ENCODE results near the gene HNRNPA1L2.
"Not testable (repeated sequence)": the region's sequence is repeated elsewhere in the genome, so short reads cannot be mapped to it uniquely, and the experiment has no call there.

Gene HNRNPA1L2

DNA sequence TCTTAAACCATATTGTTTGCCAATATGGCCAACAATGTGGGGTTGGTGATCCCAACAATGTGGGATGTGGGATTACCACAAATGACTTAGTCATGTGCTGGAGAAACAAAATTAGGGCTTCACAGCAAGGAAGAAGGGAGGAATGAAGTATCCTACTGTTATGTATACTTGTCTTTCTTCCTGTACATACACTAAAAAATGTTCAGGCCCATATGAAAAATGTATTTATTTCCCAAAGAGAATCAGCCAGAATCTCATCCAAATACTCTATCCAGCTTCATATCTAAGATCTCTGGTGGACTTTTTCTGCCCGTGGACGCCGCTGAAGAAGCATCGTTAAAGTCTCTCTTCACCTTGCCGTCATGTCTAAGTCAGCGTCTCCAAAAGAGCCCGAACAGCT, at the start of gene HNRNPA1L2:
Gene HNRNPA1L2, plus strand, starts transcription at position 301 of the 400 bp plus-strand sequence. Its CDS starts 62 bp downstream, at position 363.
- in situ Hi-C loops (cut with HindIII; ENCODE audit: low sequenced_read_pairs): no loop called here

DNA sequence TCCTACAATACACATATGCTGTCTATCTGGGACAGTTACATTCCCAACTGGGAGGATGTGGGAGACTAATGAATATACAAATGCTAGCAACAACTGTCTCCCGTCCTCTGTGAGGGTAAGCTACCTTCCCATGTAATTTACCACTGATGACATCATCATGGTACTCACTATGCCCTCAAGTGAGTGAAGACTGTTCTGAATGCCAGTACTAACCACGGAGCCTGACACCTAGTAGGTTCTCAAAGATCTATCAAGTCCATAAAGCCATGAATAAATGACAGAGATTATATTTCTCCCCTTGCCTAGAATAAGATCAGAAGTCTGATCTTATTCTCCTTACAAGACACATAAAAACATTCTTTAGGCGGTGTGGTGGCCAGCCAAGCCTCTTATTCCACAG, 49.1 kb upstream of the HNRNPA1L2 start:
- in situ Hi-C loops (cut with HindIII; ENCODE audit: low sequenced_read_pairs): not testable (repeated sequence)

DNA sequence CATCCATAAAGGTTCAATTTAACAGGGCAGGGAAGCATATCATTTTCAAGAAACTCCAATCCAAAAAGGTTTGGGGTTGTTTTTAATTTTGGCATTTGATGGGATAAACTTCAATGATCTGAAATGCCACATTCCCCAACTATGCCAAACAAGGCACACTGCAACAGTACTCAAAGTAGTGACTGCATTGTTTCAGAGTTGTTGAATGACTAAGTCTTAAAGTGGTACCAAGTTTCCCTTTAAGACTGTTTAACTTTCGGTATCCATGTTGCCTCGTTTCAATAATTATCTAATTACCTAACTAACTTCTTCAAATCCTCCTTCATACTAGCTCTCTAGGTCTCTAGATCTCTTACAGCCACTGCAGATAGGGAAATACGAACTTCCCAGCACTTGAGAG, 48.4 kb upstream of the HNRNPA1L2 start:
- in situ Hi-C loops (cut with HindIII; ENCODE audit: low sequenced_read_pairs): not testable (repeated sequence)

DNA sequence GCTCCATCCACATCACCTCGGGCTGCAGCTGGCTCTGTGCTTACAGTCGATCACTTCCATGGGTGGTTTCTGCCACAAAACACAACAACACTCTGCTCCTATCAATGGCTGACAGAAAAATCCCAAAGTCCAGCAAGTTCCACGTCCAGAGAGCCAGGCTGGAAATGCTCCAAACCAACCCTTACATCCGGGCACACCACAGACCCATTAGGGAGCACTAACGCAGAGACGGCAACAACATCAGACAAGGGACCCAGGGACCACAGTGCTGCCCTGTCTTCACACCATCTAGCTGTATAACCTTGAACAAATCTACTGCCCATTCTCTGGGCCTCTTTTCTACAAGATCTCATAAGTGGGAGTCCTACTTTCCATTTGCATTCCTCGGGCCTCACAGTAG, 47.9 kb upstream of the HNRNPA1L2 start:
- in situ Hi-C loops (cut with HindIII; ENCODE audit: low sequenced_read_pairs): not testable (repeated sequence)

DNA sequence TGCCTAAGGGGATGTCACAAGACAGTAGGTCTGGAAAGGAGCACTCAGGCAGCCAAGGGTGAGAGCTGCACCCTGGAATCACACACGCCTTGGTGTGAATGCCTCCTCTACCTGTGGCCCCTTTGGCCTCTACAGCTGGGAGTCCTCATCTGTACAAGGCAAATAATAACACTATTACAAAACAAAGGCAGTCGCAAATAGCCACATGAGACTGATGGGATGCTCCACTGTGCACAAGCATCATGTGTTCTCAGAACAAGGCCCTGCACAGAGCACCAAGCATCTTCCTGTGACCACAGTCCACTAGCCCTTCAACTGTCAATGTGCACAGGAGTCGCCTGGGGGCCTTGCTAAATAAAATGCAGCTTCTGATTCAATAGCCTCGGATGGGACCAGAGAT, 44.6 kb upstream of the HNRNPA1L2 start:
- in situ Hi-C loops (cut with HindIII; ENCODE audit: low sequenced_read_pairs): no loop called here

DNA sequence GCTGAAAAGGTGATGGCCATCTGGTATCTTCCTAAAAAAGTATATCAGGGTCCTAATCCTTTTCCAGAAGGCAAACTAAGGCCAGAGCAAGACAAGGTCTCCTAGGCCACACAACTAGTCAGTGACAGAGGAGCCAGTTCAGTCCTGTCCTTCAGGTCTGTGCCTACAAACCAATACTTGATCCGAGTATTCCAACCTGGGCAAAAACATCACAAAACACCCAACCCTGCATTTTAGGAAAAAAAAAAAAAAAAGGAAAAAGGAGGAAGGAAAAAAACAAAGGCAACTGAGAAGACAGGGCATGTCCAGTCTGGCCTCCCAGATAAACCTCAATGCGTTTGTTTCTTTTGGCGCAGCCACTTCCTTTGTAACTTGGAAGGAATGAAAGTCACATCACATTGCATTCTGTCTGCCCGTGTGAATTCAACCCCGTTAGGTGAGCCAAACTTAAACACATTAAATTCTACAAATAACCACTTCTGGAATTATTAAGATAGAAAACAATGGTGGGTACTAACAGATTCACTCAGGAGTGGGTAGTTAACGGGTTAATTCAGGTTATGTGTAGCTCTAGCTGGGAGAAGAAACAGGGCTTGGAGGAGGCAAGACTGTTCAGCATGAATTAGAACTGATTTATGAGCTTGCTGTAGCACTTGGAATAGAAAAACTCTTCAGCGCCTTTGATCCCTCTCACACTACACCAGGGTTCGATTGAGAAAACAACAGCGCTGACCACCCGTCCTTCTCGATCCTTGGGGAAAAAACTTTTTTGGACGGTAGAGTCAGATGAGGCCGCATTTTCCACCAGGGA, 43.0 kb upstream of the HNRNPA1L2 start:
- in situ Hi-C loops (cut with HindIII; ENCODE audit: low sequenced_read_pairs): no loop called here

DNA sequence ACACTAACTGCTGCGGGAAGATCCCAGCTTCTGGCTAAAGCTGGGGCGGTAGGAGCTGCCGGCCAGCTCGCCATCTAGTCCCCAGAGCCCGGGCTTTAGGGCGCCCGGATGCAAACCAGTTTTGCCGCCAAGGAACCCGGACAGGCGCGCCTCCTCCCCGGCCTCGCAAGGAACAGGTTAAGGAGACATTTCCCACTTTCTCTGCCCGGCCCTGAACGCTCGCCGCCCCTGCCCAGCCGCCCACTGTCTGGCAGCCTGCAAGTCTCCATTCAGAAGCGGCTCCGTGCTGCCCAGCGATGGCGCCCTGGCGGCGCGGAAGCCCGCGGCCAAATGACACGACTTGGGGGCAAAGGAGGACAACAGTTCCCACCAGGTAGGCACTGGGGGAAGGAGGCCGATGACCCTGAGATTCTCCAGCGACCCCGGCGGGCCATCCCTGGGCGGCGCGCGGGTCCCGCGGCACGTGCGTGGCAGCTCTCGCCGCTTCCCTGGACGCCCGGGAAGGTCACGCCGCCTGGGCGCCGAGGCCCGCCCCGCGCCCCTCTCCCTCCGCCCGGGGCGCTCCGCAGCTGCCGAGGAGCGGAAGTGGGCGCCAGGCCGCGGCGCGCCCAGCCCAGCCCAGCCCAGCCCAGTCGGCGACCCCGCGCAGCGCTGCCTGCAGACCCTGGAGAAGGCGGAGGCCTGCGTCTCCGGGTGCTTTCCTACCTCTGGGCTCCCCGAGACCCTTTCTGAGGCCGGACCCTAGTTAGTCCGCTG, 42.2 kb upstream of the HNRNPA1L2 start:
- in situ Hi-C loops (cut with HindIII; ENCODE audit: low sequenced_read_pairs): no loop called here

DNA sequence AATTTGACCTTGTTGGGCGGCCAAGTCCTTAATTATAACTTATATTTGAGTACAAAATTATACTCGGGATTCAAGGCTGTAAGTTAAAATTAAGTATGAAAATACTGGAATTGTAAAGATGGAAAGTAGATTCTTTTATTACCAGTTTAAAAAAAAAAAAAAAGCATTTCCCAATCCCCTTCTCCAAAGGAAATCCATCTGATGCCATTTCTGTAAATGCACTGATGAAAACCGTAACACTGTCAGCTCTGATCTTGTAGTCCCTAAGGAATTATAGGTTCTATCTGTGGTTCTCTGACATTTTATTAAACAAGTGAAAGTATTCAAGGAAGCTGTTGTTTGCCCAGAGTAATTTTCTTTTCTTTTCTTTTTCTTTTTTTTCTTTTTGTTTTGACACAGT, 41.6 kb upstream of the HNRNPA1L2 start:
- in situ Hi-C loops (cut with HindIII; ENCODE audit: low sequenced_read_pairs): no loop called here

DNA sequence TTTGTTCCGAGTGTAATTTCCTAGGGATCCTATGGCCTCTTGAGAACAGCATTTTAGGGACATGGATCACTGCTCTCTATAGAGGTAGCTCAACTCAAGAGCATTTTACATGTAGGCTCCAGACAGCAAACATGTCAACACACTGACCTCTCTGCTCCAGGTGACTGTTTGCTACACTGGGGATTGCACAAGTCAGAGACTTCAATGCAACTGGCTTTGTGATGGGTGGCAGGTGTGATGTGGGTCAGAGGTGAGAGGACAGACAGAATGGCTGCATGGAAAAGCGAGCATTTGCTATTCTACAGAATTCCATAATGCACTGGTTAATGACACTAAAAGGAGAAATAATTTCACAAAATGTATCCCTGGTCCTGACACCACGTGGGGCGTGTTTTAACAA, 38.9 kb upstream of the HNRNPA1L2 start:
- in situ Hi-C loops (cut with HindIII; ENCODE audit: low sequenced_read_pairs): not testable (repeated sequence)

DNA sequence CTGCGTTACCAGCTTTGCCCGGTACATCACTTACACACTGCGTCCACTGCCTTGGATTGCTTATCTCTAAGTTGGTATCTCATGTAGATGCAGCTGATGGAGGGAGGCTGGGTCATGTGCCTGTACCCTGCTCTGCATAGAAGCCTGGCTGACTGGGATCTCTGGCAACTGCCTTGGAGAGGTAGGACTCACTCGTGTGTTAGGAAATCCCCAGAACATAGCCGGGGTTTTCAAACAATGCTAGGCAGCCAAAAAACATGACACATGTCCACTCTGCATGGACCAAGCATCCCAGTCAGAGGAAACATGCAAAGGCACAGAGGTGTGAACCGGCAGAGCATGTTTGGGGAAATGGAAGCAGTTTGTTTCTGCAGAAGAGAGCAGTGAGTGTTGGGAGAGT, 36.1 kb upstream of the HNRNPA1L2 start:
- in situ Hi-C loops (cut with HindIII; ENCODE audit: low sequenced_read_pairs): not testable (repeated sequence)

DNA sequence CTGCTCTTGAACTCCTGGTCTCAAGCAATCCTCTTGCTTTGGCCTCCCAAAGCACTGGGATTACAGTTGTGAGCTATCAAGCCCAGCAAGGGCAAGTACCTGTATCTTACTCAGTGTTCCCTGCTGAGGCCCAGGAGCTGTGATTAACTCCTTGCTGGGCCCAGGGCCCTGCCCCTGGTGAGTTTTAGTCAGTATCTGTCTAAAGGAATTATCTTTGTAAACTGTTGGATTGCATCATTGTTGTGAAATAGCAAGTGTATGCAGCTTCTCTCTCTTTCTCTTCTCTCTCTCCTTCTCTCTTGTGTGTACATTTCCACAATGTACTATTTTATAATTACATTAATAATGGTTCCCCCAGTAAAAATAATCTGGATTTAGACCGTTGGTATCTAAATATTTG, 35.4 kb upstream of the HNRNPA1L2 start:
- in situ Hi-C loops (cut with HindIII; ENCODE audit: low sequenced_read_pairs): not testable (repeated sequence)

DNA sequence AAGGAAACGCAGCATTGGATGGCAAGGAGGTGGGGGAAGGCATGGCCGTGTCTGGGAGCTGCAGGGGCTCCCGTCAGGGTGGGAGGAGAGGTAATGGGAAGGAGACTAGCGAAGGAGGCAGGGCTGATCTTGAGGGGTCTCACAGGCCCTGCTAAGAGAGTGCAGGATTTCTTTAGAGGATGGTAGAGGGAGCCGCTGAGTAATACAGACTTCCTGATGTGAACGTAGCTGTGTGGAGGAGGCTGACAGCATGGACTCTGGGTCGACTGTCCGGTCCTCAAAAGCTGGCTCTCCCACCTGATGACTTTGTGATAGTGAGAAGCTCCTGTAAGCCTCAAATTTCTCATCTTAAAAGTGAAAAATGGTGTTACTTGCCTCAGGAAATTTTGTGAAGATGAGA, 34.0 kb upstream of the HNRNPA1L2 start:
- in situ Hi-C loops (cut with HindIII; ENCODE audit: low sequenced_read_pairs): not testable (repeated sequence)

DNA sequence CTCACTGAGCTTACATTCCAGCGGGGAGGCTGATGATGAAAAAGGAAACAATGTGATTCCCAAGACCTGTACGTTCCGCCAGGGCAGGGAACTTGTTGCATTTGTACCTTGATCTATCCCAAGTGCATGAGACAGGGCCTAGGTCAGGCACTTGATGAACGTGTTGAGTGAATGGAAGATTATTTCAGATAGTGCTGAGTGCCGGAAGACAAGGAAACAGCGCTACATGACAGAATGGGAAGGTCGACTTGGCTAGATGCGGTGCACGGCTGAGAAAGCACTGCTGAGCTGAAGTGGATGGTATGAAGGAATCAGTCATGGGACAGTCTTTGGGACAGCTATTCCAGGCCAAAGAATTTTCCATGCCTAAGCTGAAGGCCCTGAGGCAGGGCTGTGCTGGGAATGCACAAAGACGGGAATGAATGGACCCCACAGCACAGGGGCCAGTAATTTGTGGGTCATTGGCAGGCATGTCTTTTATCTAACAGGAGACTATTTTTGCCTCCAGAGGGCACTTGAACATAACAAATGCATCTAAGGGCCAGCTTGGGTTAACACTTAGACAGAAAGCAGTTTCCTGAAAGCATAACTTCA, 33.1 kb upstream of the HNRNPA1L2 start:
- in situ Hi-C loops (cut with HindIII; ENCODE audit: low sequenced_read_pairs): not testable (repeated sequence)

DNA sequence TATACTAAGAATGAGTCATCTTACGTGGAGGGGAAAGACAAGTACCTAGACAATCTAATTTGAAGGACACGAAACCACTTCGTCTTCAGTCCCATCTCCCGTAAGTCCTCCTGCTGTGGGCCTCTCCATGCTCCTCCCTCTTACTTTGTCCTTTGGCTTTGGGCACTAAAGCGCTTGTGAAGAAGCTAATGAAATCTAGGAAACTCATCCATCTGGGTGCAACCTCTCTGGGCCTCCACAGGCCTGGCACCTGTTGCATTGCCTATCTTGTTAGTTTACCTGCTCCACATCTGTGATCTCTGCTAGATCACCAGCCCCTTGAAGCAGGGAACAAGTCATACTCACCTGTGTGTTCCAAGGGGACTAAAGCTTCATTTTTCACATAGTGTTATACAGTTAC, 32.1 kb upstream of the HNRNPA1L2 start:
- in situ Hi-C loops (cut with HindIII; ENCODE audit: low sequenced_read_pairs): not testable (repeated sequence)

DNA sequence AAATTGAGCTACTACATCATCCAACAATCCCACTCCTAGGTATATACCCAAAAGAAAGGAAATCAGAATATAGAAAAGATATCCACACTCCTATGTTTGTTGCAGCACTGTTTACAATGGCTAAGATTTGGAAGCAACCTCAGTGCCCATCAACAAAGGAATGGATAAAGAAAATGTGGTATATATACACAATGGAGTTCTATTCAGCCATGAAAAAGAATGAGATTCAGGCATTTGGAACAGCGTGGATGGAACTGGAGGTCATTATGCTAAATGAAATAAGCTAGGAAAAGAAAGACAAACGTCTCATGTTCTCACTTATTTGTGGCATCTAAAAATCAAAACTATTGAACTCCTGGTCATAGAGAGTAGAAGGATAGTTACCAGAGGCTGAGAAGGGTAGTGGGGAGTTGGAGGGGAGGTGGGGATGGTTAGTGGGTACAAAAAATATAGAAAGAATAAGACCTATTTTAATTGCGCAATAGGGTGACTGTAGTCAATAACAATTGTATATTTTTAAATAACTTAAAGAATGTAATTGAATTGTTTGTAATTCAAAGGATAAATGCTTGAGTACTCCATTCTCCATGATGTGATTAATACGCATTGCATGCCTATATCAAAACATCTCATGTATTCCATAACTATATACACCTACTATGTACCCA, 27.0 kb upstream of the HNRNPA1L2 start:
- in situ Hi-C loops (cut with HindIII; ENCODE audit: low sequenced_read_pairs): no loop called here

DNA sequence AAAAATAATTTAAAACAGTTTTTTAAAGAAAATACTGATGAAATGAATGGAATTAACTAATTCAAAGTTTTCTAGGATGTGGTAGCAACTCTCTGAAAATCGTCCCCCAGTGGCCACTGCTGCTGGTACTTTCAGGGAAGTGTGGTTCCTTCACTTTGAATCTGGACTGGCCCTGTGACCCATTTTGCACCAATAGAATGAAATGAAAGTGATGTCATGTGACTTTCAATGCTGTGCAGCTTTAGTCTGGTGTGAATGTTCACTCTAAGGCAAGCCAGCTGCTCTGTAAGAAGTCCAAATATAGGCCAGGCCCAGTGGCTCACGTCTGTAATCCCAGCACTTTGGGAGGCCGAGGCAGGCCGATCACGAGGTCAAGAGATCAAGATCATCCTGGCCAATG, 26.4 kb upstream of the HNRNPA1L2 start:
- in situ Hi-C loops (cut with HindIII; ENCODE audit: low sequenced_read_pairs): no loop called here

DNA sequence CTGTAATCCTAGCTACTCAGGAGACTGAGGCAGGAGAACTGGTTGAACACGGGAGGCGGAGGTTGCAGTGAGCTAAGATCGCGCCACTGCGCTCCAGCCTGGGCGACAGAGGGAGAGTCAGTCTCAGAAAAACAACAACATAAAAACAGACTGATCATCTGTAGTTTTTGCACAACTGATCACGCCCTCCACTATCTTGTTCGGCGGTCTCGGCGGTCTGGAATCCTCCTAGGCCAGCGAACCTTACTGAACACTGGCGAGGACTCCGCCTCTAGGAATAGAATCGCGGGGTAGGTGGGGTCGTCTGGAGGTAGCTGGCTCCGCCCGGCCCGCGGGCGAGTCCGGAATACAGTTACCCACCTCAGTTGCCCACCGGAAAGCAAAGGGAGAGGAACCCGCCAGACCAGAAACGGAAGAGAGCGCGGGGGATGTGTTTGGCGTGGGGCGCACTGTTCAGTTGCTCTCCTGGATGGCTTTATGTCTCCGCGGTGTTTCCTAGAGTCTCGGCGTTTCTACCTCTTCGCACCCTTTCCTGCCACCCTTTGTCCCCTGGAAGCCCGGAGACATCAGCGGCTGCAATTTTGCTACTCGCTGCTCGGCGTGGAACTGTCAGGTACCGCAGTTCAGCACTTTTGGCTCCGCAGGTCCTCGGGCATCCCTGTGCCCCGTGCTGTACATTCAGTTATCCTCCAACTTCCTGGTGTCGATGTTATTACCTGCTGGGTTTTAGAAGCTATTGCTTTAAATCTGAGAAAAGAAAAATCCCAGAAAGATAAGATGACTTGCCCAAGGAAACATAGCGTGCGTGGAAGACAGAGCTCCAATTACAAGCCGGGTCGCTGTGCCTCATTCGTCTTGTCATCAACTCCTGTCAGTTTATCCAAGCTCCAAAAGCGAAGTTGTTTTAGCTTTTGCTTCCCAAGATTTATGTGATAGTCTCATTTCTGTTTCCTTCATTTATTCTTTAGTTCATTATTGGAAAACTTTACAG, 24.9 kb upstream of the HNRNPA1L2 start:
- in situ Hi-C loops (cut with HindIII; ENCODE audit: low sequenced_read_pairs): no loop called here

DNA sequence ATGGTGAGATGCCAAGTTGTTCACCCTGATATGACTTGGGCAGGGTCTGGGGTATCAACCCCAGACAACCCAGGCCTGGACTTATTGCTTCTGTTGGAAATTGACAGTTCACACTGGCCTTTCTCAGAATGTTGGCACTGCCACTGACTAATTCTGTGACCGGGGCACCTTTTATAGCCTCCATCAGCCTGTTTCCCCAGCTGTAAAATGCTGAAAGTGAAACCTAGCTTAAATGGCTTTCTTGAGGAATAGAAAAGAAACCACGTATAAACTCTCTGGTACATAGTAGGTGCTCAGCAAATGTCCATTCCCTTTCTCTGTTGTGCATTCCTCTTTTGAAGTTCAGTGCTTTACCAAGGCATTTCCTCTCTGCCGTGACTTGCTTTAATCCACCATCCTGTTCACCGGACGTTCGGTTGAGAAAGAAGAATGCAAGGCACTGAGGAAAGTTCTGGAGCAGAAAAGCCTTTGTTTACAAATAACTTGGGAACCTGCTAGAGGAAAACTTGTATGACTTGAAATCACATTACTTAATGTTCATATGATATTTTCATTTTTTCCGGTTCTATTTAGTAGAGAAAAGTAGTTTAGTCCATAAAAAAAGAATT, 11.0 kb upstream of the HNRNPA1L2 start:
- in situ Hi-C loops (cut with HindIII; ENCODE audit: low sequenced_read_pairs): not testable (repeated sequence)

DNA sequence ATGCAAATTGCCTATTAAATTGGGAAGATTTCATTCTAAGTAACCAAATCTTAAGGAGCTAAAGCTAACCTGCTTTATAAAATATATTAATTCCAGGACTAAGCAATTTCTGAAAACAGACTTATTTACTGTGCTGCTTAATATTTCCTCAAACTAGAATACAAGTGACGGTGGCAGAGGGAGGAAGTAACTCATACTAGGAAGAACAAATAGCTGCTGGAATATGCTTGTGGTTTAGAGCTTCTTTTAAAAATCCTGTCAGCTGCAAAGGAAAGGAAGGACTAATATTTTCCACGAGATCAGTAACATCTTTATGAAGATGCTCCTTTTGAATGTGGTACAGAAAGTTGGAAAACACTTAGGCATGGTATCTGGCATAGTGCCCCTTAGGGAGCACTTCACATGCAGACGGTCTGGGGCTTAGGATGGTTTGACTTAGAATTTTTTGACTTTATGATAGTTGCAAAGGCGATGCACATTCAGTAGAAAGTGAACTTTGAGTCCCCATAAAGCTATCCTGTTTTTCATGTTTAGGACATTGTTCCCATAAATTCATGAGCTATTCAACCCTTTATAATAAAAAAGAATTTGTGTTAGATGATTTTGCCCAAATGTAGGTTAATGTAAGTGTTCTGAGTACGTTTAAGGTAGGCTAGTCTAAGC, 3.4 kb upstream of the HNRNPA1L2 start:
- in situ Hi-C loops (cut with HindIII; ENCODE audit: low sequenced_read_pairs): no loop called here

Data from endothelial cell of hepatic sinusoid (primary cell).